Panc1 (cell line): ENCODE results near the gene SAP30. TPM values are rescaled to one million over a fixed set of nuclear protein-coding genes. Genes with fewer than 3 reads are reported as not detected.

Experiments
- ATAC-seq: fragments of 200-7000 bp; cut with Tn5 transposase; 2 replicates; pipeline ENCODE4 v1.9.1; 2020; ENCODE audit warnings: mild to moderate bottlenecking, moderate library complexity
- BruUV-seq: library from RNA; stranded (reverse); fragments of 400-500 nt; replicated peaks from 2 replicates; lab custom pipeline; 2021; lab: Mats Ljungman, UMichigan
- CTCF ChIA-PET: fragments of 300-600 bp; sonication (Branson Sonifier 250); formaldehyde crosslinking; loops from one replicate; lab custom pipeline; 2022; ENCODE audit warnings: antibody characterized with exemption; lab: Charles Lee
- POLR2A ChIA-PET: fragments of 300-600 bp; sonication (Branson Sonifier 250); formaldehyde crosslinking; loops from one replicate; lab custom pipeline; 2022; ENCODE audit warnings: antibody characterized with exemption; lab: Charles Lee
- DNase-seq: peaks from one replicate; pipeline ENCODE4 v3.0.0-alpha.2; 2010; ENCODE audit warnings: low read depth, low spot score
- H3K27ac ChIP-seq: 2 replicates; pipeline ENCODE4 v1.5.1; 2011; ENCODE audit warnings: mild to moderate bottlenecking, low read length, inconsistent platforms
- H3K27me3 ChIP-seq: fragments of 200-500 bp; sonication (Bioruptor generic); 2 replicates; pipeline ENCODE4 v1.6.0; 2014; ENCODE audit warnings: low read length, inconsistent platforms; ENCODE audit not compliant: control insufficient read depth, insufficient read depth
- H3K36me3 ChIP-seq: fragments of 200-500 bp; sonication (Bioruptor generic); 2 replicates; pipeline ENCODE4 v1.5.1; 2014; ENCODE audit warnings: inconsistent platforms, mild to moderate bottlenecking, low read length, moderate library complexity; ENCODE audit not compliant: control insufficient read depth, insufficient read depth
- H3K4me1 ChIP-seq: 2 replicates; pipeline ENCODE4 v1.5.1; 2011; ENCODE audit warnings: inconsistent platforms, mild to moderate bottlenecking, low read length, moderate library complexity; ENCODE audit not compliant: control insufficient read depth, insufficient read depth
- H3K4me3 ChIP-seq, 2 experiments: 2 replicates each; pipeline ENCODE4 v1.5.1; 2011 to 2012; ENCODE audit warnings: low read depth in 2 of 2, low read length in 2 of 2, mild to moderate bottlenecking in 2 of 2, inconsistent platforms in 1 of 2, moderate library complexity in 1 of 2
- H3K9me3 ChIP-seq: fragments of 200-500 bp; sonication (Bioruptor generic); 2 replicates; pipeline ENCODE4 v1.5.1; 2014; ENCODE audit warnings: low read depth, mild to moderate bottlenecking, inconsistent platforms, low read length, moderate library complexity; ENCODE audit not compliant: control insufficient read depth, insufficient read depth
- CTCF ChIP-seq: fragments of 450-650 bp; IDR thresholded peaks from 2 replicates; pipeline ENCODE4 v1.5.1; 2017; ENCODE audit warnings: mild to moderate bottlenecking
- POLR2AphosphoS5 ChIP-seq: IDR thresholded peaks from 2 replicates; pipeline ENCODE4 v1.6.1; 2012; ENCODE audit warnings: mild to moderate bottlenecking, low read depth, low read length, moderate library complexity
- REST ChIP-seq, 2 experiments: IDR thresholded peaks; 2 replicates each; pipeline ENCODE4 v1.6.1; 2011 to 2012; ENCODE audit warnings: low read depth in 2 of 2, control low read depth in 1 of 2, low read length in 1 of 2, mild to moderate bottlenecking in 1 of 2, moderate library complexity in 1 of 2; ENCODE audit not compliant: insufficient read depth in 1 of 2
- SIN3A ChIP-seq: IDR thresholded peaks from 2 replicates; pipeline ENCODE4 v1.6.1; 2012; ENCODE audit warnings: low read depth, mild to moderate bottlenecking, low read length, moderate library complexity, borderline replicate concordance; ENCODE audit not compliant: insufficient read depth
- TCF7L2 ChIP-seq: IDR thresholded peaks from 2 replicates; pipeline ENCODE4 v1.6.1; 2011; ENCODE audit warnings: mild to moderate bottlenecking, low read depth, low read length, inconsistent platforms
- in situ Hi-C: cut with HindIII; loops from 2 replicates; pipeline ENCODE4 v1.10.0; 2016; ENCODE audit warnings: low sequenced_read_pairs, low pct_unique_long_range_greater_than_20kb
- intact Hi-C: fragments of 100-400 bp; cut with micrococcal nuclease; formaldehyde crosslinking; loops from one replicate; pipeline ENCODE4 v1.10.0; 2022; ENCODE audit not compliant: unreplicated experiment
- total RNA-seq: library from RNA; stranded (reverse); gene quantifications from one replicate; pipeline ENCODE4 v1.2.1, GENCODE V29; 2021; ENCODE audit not compliant: unreplicated experiment

The SAP30 gene
- total RNA-seq, 1 experiment from 2014 or later: 23.4 TPM

GRCh38 chr4:173424899-173425805 is 54.4 kb downstream of the SAP30 start:
- TF ChIP-seq TCF7L2: no peak
- no peak for TF ChIP-seq CTCF
- TF ChIP-seq REST (IDR thresholded peaks at IDR 0.05; ENCODE audit: insufficient read depth in 1 of 2, low read depth in 2 of 2, low read length in 1 of 2): no peak
- no peak for TF ChIP-seq SIN3A
- TF ChIP-seq POLR2AphosphoS5: no peak
- no peak overlapping the region for H3K27ac ChIP-seq
- no peaks in the 10 kb centered on the region for H3K36me3 ChIP-seq
- CTCF ChIA-PET: no interaction called here
- BruUV-seq: no TSS peak
- no peaks in the 10 kb centered on the region for H3K4me1 ChIP-seq
- POLR2A ChIA-PET: no interaction called here
- no peaks in the 10 kb centered on the region for H3K9me3 ChIP-seq
- intact Hi-C loops (no loop called here), in situ Hi-C loops (no loop called here)
- DNase-seq: no peak
- H3K27me3 ChIP-seq: no peaks in the 10 kb centered on the region
- H3K4me3 ChIP-seq: no peak overlapping the region
- no peak for ATAC-seq

GRCh38 chr4:173426064-173426463 is 55.3 kb downstream of the SAP30 start:
- CTCF ChIA-PET: interaction anchor here (0.6 kb wide), 1 partner anchor 925 kb away, joined by 3 read pairs; no protein-coding TSS in a partner anchor
- ATAC-seq: no peak
- BruUV-seq: no TSS peak
- Histone ChIP-seq H3K4me1 (no peaks in the 10 kb centered on the region), H3K9me3 (no peaks in the 10 kb centered on the region), H3K27ac (no peak overlapping the region), H3K4me3 (no peak overlapping the region), H3K36me3 (no peaks in the 10 kb centered on the region), H3K27me3 (no peaks in the 10 kb centered on the region)
- POLR2A ChIA-PET: no interaction called here
- DNase-seq: no peak
- in situ Hi-C loops: no loop called here
- no peak for TF ChIP-seq POLR2AphosphoS5
- TF ChIP-seq REST (IDR thresholded peaks at IDR 0.05; ENCODE audit: insufficient read depth in 1 of 2, low read depth in 2 of 2, low read length in 1 of 2): no peak
- no peak for TF ChIP-seq TCF7L2
- no peak for TF ChIP-seq SIN3A
- no peak for TF ChIP-seq CTCF
- intact Hi-C loops: no loop called here
